ENCODE results near the gene NIPBL.
"Not testable (repeated sequence)": the region's sequence is repeated elsewhere in the genome, so short reads cannot be mapped to it uniquely, and the experiment has no call there.

NIPBL gene

GRCh38 chr5:36908544-36909260, 32.1 kb downstream of the NIPBL start:
- DNase-seq, result no peak

GRCh38 chr5:36915653-36916052, 39.1 kb downstream of the NIPBL start:
- no peak for DNase-seq

GRCh38 chr5:36916614-36917013, 40.0 kb downstream of the NIPBL start:
- not testable (repeated sequence) for DNase-seq

- not testable (repeated sequence) for DNase-seq
Observed at GRCh38 chr5:36917358-36917757, 40.8 kb downstream of the NIPBL start.

- DNase-seq, result no peak
Observed at GRCh38 chr5:36919238-36919637, 42.7 kb downstream of the NIPBL start.

- no peak for DNase-seq
Observed at GRCh38 chr5:36919650-36920049, 43.1 kb downstream of the NIPBL start.

- no peak for DNase-seq
Observed at GRCh38 chr5:36928947-36929346, 52.4 kb downstream of the NIPBL start.

GRCh38 chr5:36929438-36929837, 52.9 kb downstream of the NIPBL start:
- no peak for DNase-seq

- DNase-seq, result no peak
Observed at GRCh38 chr5:36932056-36932455, 55.5 kb downstream of the NIPBL start.

- no peak for DNase-seq
Observed at GRCh38 chr5:36932699-36933098, 56.1 kb downstream of the NIPBL start.

- no peak for DNase-seq
Observed at GRCh38 chr5:36934740-36935356, 58.3 kb downstream of the NIPBL start.

GRCh38 chr5:36935805-36936204, 59.2 kb downstream of the NIPBL start:
- DNase-seq, result no peak

- DNase-seq, result no peak
Observed at GRCh38 chr5:36936309-36936708, 59.7 kb downstream of the NIPBL start.

GRCh38 chr5:36938129-36938528, 61.6 kb downstream of the NIPBL start:
- DNase-seq, result no peak

- no peak for DNase-seq
Observed at GRCh38 chr5:36939969-36940858, 63.6 kb downstream of the NIPBL start.

GRCh38 chr5:36943584-36943983, 67.0 kb downstream of the NIPBL start:
- no peak for DNase-seq

GRCh38 chr5:36944024-36944423, 67.5 kb downstream of the NIPBL start:
- no peak for DNase-seq

- DNase-seq, result no peak
Observed at GRCh38 chr5:36944607-36945225, 68.1 kb downstream of the NIPBL start.

GRCh38 chr5:36945687-36946086, 69.1 kb downstream of the NIPBL start:
- no peak for DNase-seq

GRCh38 chr5:36946101-36946500, 69.5 kb downstream of the NIPBL start:
- DNase-seq, result no peak

- no peak for DNase-seq
Observed at GRCh38 chr5:36948041-36948440, 71.5 kb downstream of the NIPBL start.

GRCh38 chr5:36948650-36949049, 72.1 kb downstream of the NIPBL start:
- DNase-seq, result no peak

GRCh38 chr5:36949593-36949992, 73.0 kb downstream of the NIPBL start:
- no peak for DNase-seq

Measured in stimulated activated CD4-positive, alpha-beta T cell treated with anti-CD3 and anti-CD28 coated beads, Interleukin-4, amount 100 ng/mL, for 1 hour (primary cell).